ENCODE results near the gene BABAM2.

BABAM2 gene

DNA sequence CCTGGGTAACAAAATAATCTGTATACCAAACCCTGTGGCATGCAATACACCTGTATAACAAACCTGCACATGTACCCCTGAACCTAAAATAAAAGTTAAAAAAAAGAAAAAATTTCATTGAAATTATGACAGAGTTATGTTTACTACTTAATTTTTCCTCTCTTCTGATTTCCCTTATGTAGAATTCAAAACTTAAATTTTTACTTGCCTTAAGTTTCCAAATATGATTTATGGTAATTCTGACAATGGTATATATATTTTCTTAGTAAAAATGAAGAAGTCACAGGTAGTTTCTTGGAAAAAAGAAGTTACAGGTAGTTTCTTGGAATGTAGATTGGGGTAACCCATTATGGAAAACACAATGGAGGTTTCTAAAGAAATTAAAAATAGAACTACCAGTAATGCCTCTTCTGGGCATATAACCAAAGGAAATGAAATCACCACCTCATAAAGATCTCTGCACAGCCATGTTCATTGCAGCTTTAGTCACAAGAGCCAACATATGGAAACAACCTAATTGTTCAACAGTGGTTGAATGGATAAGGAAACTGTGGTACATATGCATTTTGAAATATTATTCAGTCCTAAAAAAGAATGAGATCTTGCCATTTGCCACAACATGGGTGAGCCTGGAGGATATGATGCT, 164.9 kb downstream of the BABAM2 start:
- H2AFZ ChIP-seq (ENCODE audit: low read depth, low read length): no peak overlapping the region
- no peak overlapping the region for H3K4me2 ChIP-seq (ENCODE audit: insufficient read depth, low read length)
- no peak overlapping the region for H3K4me3 ChIP-seq (ENCODE audit: low read depth in 1 of 2, low read length in 2 of 2)
- TF ChIP-seq EZH2 (IDR thresholded peaks at IDR 0.05; ENCODE audit: borderline replicate concordance, low read depth, low read length, severe bottlenecking): no peak
- TF ChIP-seq, protein P1, sequence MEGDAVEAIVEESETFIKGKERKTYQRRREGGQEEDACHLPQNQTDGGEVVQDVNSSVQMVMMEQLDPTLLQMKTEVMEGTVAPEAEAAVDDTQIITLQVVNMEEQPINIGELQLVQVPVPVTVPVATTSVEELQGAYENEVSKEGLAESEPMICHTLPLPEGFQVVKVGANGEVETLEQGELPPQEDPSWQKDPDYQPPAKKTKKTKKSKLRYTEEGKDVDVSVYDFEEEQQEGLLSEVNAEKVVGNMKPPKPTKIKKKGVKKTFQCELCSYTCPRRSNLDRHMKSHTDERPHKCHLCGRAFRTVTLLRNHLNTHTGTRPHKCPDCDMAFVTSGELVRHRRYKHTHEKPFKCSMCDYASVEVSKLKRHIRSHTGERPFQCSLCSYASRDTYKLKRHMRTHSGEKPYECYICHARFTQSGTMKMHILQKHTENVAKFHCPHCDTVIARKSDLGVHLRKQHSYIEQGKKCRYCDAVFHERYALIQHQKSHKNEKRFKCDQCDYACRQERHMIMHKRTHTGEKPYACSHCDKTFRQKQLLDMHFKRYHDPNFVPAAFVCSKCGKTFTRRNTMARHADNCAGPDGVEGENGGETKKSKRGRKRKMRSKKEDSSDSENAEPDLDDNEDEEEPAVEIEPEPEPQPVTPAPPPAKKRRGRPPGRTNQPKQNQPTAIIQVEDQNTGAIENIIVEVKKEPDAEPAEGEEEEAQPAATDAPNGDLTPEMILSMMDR (IDR thresholded peaks at IDR 0.05; ENCODE audit: borderline replicate concordance, extremely low read depth, low read length, poor library complexity, severe bottlenecking): no peak
- H3K9me3 ChIP-seq (ENCODE audit: insufficient read depth, low read length, severe bottlenecking): no peaks in the 10 kb centered on the region
- H3K27me3 ChIP-seq (ENCODE audit: insufficient read depth, low read length, poor library complexity): no peaks in the 10 kb centered on the region
- H3K36me3 ChIP-seq (ENCODE audit: insufficient read depth, low read length): no peaks in the 10 kb centered on the region
- no peaks in the 10 kb centered on the region for H4K20me1 ChIP-seq (ENCODE audit: insufficient read depth, low read length)
- H3K79me2 ChIP-seq (ENCODE audit: insufficient read depth, low read length): no peaks in the 10 kb centered on the region
- no peak for DNase-seq
- no peak for ATAC-seq (ENCODE audit: insufficient read depth, low read depth)
- no peak overlapping the region for H3K9ac ChIP-seq (ENCODE audit: low read depth, low read length)
- H3K4me1 ChIP-seq (ENCODE audit: insufficient read depth, low read length): no peaks in the 10 kb centered on the region
- H3K27ac ChIP-seq (ENCODE audit: low read length): no peak overlapping the region

DNA sequence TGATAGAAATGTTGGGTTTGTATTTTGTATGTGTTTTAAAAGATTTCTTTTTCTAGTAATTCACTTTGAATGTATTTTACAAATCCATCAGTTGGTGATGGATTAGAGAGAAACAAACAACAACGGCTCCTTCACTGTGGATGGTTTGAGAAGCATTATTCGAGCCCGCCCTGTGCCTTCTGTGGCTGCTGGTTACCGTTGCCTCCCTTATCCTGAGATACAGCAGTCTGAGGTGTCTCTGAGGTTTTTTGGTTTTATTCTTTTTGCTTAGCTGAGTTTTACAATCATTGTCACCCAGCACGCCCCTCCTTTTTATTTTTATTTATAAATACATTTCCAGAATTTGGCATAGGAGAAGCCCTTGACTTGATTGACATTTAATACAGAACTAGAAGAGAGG, 168.3 kb downstream of the BABAM2 start:
- Histone ChIP-seq H4K20me1 (ENCODE audit: insufficient read depth, low read length) (no peaks in the 10 kb centered on the region), H3K36me3 (ENCODE audit: insufficient read depth, low read length) (no peaks in the 10 kb centered on the region), H3K27me3 (ENCODE audit: insufficient read depth, low read length, poor library complexity) (no peaks in the 10 kb centered on the region), H3K27ac (ENCODE audit: low read length) (no peak overlapping the region), H3K9me3 (ENCODE audit: insufficient read depth, low read length, severe bottlenecking) (no peaks in the 10 kb centered on the region), H3K9ac (ENCODE audit: low read depth, low read length) (no peak overlapping the region), H3K4me2 (ENCODE audit: insufficient read depth, low read length) (no peak overlapping the region), H3K79me2 (ENCODE audit: insufficient read depth, low read length) (no peaks in the 10 kb centered on the region), H3K4me3 (ENCODE audit: low read depth in 1 of 2, low read length in 2 of 2) (no peak overlapping the region), H3K4me1 (ENCODE audit: insufficient read depth, low read length) (no peaks in the 10 kb centered on the region), H2AFZ (ENCODE audit: low read depth, low read length) (no peak overlapping the region)
- ATAC-seq (ENCODE audit: insufficient read depth, low read depth): no peak
- TF ChIP-seq EZH2 (IDR thresholded peaks at IDR 0.05; ENCODE audit: borderline replicate concordance, low read depth, low read length, severe bottlenecking): no peak
- TF ChIP-seq, protein P1 (IDR thresholded peaks at IDR 0.05; ENCODE audit: borderline replicate concordance, extremely low read depth, low read length, poor library complexity, severe bottlenecking): no peak
- DNase-seq: no peak

DNA sequence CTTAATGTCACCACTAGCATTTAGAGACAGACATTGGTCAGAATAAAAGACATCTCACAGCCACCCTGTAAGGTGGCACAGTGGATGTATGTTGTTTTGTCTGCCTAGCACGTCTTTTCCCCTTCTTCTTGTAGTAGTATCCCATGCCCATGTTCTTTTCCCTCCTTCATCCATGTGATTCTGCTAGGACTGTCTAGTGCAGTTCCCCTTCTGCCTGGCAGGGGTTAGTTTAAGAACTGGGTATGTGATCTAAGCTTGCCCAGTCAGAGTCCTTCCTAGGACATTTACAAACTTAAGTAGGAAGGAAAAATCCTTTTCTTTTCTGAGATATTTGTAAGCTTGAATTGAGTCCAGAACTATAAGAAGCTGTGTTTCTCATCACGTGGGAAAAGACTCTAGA, 172.3 kb downstream of the BABAM2 start:
- H3K36me3 ChIP-seq (ENCODE audit: insufficient read depth, low read length): no peaks in the 10 kb centered on the region
- H3K4me1 ChIP-seq (ENCODE audit: insufficient read depth, low read length): no peaks in the 10 kb centered on the region
- TF ChIP-seq, protein P1 (IDR thresholded peaks at IDR 0.05; ENCODE audit: borderline replicate concordance, extremely low read depth, low read length, poor library complexity, severe bottlenecking): no peak
- no peak for TF ChIP-seq EZH2 (IDR thresholded peaks at IDR 0.05; ENCODE audit: borderline replicate concordance, low read depth, low read length, severe bottlenecking)
- H2AFZ ChIP-seq (ENCODE audit: low read depth, low read length): no peak overlapping the region
- ATAC-seq (ENCODE audit: insufficient read depth, low read depth): no peak
- H4K20me1 ChIP-seq (ENCODE audit: insufficient read depth, low read length): no peaks in the 10 kb centered on the region
- H3K9ac ChIP-seq (ENCODE audit: low read depth, low read length): no peak overlapping the region
- no peak overlapping the region for H3K4me3 ChIP-seq (ENCODE audit: low read depth in 1 of 2, low read length in 2 of 2)
- DNase-seq: no peak
- H3K9me3 ChIP-seq (ENCODE audit: insufficient read depth, low read length, severe bottlenecking): no peaks in the 10 kb centered on the region
- H3K4me2 ChIP-seq (ENCODE audit: insufficient read depth, low read length): no peak overlapping the region
- no peak overlapping the region for H3K27ac ChIP-seq (ENCODE audit: low read length)
- H3K27me3 ChIP-seq (ENCODE audit: insufficient read depth, low read length, poor library complexity): no peaks in the 10 kb centered on the region
- no peaks in the 10 kb centered on the region for H3K79me2 ChIP-seq (ENCODE audit: insufficient read depth, low read length)

All from DND-41 (cell line).